Lower leg skin (tissue), 3 donors: ENCODE results near the gene CIPC.

Experiments
- CTCF ChIP-seq, 3 donors: fragments of 450-650 bp; IDR thresholded peaks; one replicate each; pipeline ENCODE4 v1.5.1; 2016; ENCODE audit warnings: antibody characterized with exemption in 3 of 3, mild to moderate bottlenecking in 3 of 3, moderate library complexity in 2 of 3
- POLR2A ChIP-seq, 2 donors: fragments of 450-650 bp; IDR thresholded peaks; one replicate each; pipeline ENCODE4 v1.6.1; 2016 to 2017; ENCODE audit warnings: antibody characterized with exemption in 2 of 2, mild to moderate bottlenecking in 1 of 2, moderate library complexity in 1 of 2

- TF ChIP-seq POLR2A (IDR thresholded peaks at IDR 0.05) (no peak), CTCF (IDR thresholded peaks at IDR 0.05) (no peak)
These were observed 48.1 kb downstream of the CIPC start for GRCh38 chr14:77145975-77146740.
